Stomach (tissue), 4 donors: ENCODE measurements around the gene RNF4.
"Not testable (repeated sequence)": the region's sequence is repeated elsewhere in the genome, so short reads cannot be mapped to it uniquely, and the experiment has no call there.

Source experiments
- CTCF ChIP-seq, 7 experiments: fragments of 450-650 bp in 4 of 7; fragments of 200-600 bp in 3 of 7; sonication (generic) in 3 of 7; IDR thresholded peaks; one replicate each; pipeline ENCODE4 v1.5.1; 2016 to 2019; ENCODE audit warnings: antibody characterized with exemption in 7 of 7, control low read depth in 2 of 7, mild to moderate bottlenecking in 1 of 7
- POLR2A ChIP-seq, 4 donors: fragments of 450-650 bp; IDR thresholded peaks; one replicate each; pipeline ENCODE4 v1.6.1; 2016; ENCODE audit warnings: antibody characterized with exemption in 4 of 4, control low read depth in 2 of 4, mild to moderate bottlenecking in 1 of 4, moderate library complexity in 1 of 4
- POLR2AphosphoS5 ChIP-seq, 3 donors: sonication (generic); formaldehyde crosslinking; IDR thresholded peaks; one replicate each; pipeline ENCODE4 v1.6.1; 2016; ENCODE audit warnings: antibody characterized with exemption in 3 of 3

- not testable (repeated sequence) for TF ChIP-seq CTCF, POLR2A, POLR2AphosphoS5 (IDR thresholded peaks at IDR 0.05)
Measured at GRCh38 chr4:2429945-2430757, 38.8 kb upstream of the RNF4 start.
